Activated CD4-positive, alpha-beta memory T cell treated with anti-CD3 and anti-CD28 coated beads, Interleukin-2, amount 10 ng/mL, durations not matched to agents 7 days and 5 days (primary cell): Measurements from ENCODE around the gene ZNF33A. TPM values are rescaled to one million over a fixed set of nuclear protein-coding genes. Genes with fewer than 3 reads are reported as not detected.
"Not testable (repeated sequence)": the region's sequence is repeated elsewhere in the genome, so short reads cannot be mapped to it uniquely, and the experiment has no call there.

Source experiments
- CTCF ChIA-PET: fragments of 350-600 bp; sonication (Branson Sonifier 250); formaldehyde crosslinking; loops from one replicate; lab custom pipeline; 2021; ENCODE audit warnings: antibody characterized with exemption, inconsistent platforms; lab: Charles Lee
- POLR2A ChIA-PET: fragments of 350-600 bp; sonication (Branson Sonifier 250); formaldehyde crosslinking; loops from one replicate; lab custom pipeline; 2021; ENCODE audit warnings: antibody characterized with exemption; lab: Charles Lee
- DNase-seq: peaks from one replicate; pipeline ENCODE4 v3.0.0-alpha.2; 2020
- H3K27ac Mint-ChIP-seq: one replicate; pipeline ENCODE4 v1.8.0; 2021; ENCODE audit warnings: mild to moderate bottlenecking, mixed read lengths
- H3K27me3 Mint-ChIP-seq: one replicate; pipeline ENCODE4 v1.8.0; 2021; ENCODE audit warnings: mixed read lengths
- H3K36me3 Mint-ChIP-seq: one replicate; pipeline ENCODE4 v1.8.0; 2021; ENCODE audit warnings: low read depth, mixed read lengths
- H3K4me1 Mint-ChIP-seq: one replicate; pipeline ENCODE4 v1.8.0; 2021; ENCODE audit warnings: mixed read lengths
- H3K4me3 Mint-ChIP-seq: one replicate; pipeline ENCODE4 v1.8.0; 2021; ENCODE audit warnings: mild to moderate bottlenecking, mixed read lengths
- H3K9me3 Mint-ChIP-seq: one replicate; pipeline ENCODE4 v1.8.0; 2021; ENCODE audit warnings: mixed read lengths
- total RNA-seq, 2 experiments: library from RNA; stranded (reverse); gene quantifications; one replicate each; pipeline ENCODE4 v1.2.3, GENCODE V29; 2021

ZNF33A gene
- total RNA-seq, 2 experiments from 2014 or later, result 31.6 to 31.7 TPM

DNA sequence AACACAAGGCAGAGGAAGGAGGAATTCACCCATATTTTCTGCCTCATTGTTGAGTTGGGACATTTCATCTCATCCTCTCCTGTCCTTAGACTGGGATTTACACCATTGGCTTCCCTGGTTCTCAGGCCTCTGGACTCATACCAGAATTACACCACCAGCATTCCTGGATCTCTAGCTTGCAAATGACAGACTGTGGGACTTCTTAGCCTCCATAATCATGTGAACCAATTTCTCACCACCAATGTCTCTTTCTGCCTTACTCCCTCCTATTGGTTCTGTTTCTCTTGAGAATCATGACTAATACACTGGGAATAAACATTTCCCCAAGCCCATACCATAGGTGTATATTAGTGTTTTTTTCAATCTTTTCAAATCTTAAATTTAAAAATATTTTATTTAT is 2.9 kb upstream of the ZNF33A start:
- no peaks in the 10 kb centered on the region for H3K27me3 Mint-ChIP-seq
- H3K27ac Mint-ChIP-seq, result no peak overlapping the region
- H3K4me1 Mint-ChIP-seq, result peaks cover 22% of the 10 kb centered on the region
- H3K4me3 Mint-ChIP-seq, result no peak overlapping the region
- no peaks in the 10 kb centered on the region for H3K9me3 Mint-ChIP-seq
- POLR2A ChIA-PET, result interaction anchor here (1.3 kb wide), 1 partner anchor 31 kb away, joined by 4 read pairs; the partner anchor contains the start of gene ZNF25
- CTCF ChIA-PET, result interaction anchor here (0.6 kb wide), 1 partner anchor 71 kb away, joined by 3 read pairs; no protein-coding TSS in a partner anchor
- peaks cover 11% of the 10 kb centered on the region for H3K36me3 Mint-ChIP-seq
- DNase-seq, result no peak

DNA sequence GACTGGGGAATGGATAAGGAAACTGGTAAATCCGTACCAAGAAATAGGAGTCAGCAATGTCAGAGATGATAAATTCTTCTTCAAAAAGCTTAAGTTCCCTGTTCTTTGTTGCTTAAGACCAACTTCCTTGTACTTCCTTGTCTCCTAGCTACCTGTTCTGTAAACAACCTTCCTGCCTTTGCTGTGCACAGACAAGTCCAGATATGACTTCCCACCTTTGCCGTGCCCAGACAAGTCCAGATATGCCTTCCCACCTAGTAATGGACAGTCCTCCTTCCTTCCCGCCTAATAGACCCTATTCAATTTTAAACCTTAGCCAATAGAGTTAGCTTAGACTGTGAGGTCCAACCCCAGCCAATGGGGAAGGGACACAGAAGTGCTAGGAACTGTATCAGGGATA is 2.5 kb upstream of the ZNF33A start:
- no peaks in the 10 kb centered on the region for H3K9me3 Mint-ChIP-seq
- DNase-seq, result no peak
- peaks cover 24% of the 10 kb centered on the region for H3K4me1 Mint-ChIP-seq
- CTCF ChIA-PET, result interaction anchor here (0.6 kb wide), 1 partner anchor 70 kb away, joined by 3 read pairs; no protein-coding TSS in a partner anchor
- POLR2A ChIA-PET, result interaction anchor here (1.3 kb wide), 1 partner anchor 31 kb away, joined by 4 read pairs; the partner anchor contains the start of gene ZNF25
- no peak overlapping the region for H3K4me3 Mint-ChIP-seq
- no peaks in the 10 kb centered on the region for H3K27me3 Mint-ChIP-seq
- no peak overlapping the region for H3K27ac Mint-ChIP-seq
- peaks cover 14% of the 10 kb centered on the region for H3K36me3 Mint-ChIP-seq

DNA sequence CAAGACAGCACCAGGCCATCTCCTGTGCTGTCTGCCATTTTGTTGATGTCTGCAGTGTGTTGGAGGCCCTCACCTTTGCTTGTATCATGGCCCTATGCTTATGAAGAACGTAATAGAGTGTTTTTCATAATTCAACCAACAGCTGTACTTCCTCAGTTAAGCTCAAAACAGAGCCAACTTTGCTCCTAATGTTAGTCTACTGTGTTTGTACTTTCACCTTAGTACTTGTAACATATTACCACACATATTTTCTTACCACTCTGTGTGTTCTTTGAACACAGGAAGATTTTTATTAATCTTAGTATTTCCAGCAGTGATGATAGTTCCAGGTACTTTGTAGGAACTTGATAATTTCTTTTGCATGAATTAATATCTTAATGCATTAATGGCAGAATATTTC is 5.9 kb downstream of the ZNF33A start:
- H3K36me3 Mint-ChIP-seq, result peaks cover 82% of the 10 kb centered on the region
- CTCF ChIA-PET, result no interaction called here
- peaks cover 25% of the 10 kb centered on the region for H3K4me1 Mint-ChIP-seq
- no peak overlapping the region for H3K4me3 Mint-ChIP-seq
- no peaks in the 10 kb centered on the region for H3K27me3 Mint-ChIP-seq
- no peak overlapping the region for H3K27ac Mint-ChIP-seq
- POLR2A ChIA-PET, result interaction anchor here (1.3 kb wide), 1 partner anchor 39 kb away, joined by 3 read pairs; no protein-coding TSS in a partner anchor
- no peak for DNase-seq
- H3K9me3 Mint-ChIP-seq, result peaks cover 12% of the 10 kb centered on the region

DNA sequence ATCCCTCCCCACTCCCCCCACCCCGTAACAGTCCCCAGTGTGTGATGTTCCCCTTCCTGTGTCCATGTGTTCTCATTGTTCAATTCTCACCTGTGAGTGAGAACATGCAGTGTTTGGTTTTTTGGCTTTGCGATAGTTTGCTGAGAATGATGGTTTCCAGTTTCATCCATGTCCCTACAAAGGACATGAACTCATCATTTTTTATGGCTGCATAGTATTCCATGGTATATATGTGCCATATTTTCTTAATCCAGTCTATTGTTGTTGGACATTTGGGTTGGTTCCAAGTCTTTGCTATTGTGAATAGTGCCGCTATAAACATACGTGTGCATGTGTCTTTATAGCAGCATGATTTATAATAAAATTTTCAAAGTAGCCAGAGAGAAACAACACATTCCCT is 8.6 kb downstream of the ZNF33A start:
- H3K27me3 Mint-ChIP-seq, H3K4me3 Mint-ChIP-seq, DNase-seq, H3K27ac Mint-ChIP-seq, CTCF ChIA-PET: not testable (repeated sequence)
- H3K36me3 Mint-ChIP-seq, result peaks cover 97% of the 10 kb centered on the region
- peaks cover 12% of the 10 kb centered on the region for H3K9me3 Mint-ChIP-seq
- POLR2A ChIA-PET, result interaction anchor here (1.0 kb wide), 1 partner anchor 44 kb away, joined by 3 read pairs; no protein-coding TSS in a partner anchor
- peaks cover 15% of the 10 kb centered on the region for H3K4me1 Mint-ChIP-seq

DNA sequence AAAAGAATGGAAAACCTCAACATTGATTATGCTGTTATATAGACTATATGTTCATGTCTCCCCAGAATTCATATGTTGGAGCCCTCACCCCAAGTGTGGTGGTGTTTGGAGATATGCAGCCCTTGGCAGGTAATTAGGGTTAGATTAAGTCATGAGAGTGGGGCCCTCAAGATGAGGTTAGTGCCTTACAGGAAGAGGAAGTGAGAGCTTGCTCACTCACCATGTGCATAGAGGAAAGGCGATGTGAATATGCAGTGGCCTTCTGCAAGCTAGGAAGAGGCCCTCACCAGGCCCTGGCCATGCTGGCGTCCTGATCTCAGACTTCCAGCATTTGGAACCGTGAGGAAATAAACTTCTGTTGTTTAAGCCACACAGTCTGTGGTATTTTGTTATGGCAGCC is 14.8 kb downstream of the ZNF33A start:
- Mint-ChIP-seq H3K4me1 (peaks cover 42% of the 10 kb centered on the region), H3K27me3 (no peaks in the 10 kb centered on the region), H3K9me3 (peaks cover 26% of the 10 kb centered on the region), H3K36me3 (peaks cover 98% of the 10 kb centered on the region), H3K4me3 (no peak overlapping the region), H3K27ac (peak overlapping the region; percentile 65)
- DNase-seq, result no peak
- CTCF ChIA-PET, result no interaction called here
- POLR2A ChIA-PET, result interaction anchor here (1.0 kb wide), 1 partner anchor 15 kb away, joined by 3 read pairs; the partner anchor contains the start of gene ZNF33A

DNA sequence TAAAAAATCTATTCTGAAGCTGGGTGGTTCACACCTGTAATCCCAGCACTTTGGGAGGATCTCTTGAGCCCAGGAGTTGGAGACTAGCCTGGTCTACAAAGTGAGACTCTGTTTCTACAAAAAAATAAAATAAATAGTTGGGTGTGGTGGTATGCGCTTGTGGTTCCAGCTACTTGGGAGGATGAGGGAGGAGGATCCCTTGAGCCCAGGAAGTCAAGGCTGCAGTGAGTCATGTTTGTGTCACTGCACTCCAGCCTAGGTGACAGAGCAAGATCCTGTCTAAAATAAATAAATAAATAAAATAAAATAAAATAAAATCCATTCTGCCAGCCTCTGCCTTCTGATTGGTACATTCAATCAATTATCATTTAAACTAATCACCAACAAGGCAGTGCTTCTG is 17.5 kb downstream of the ZNF33A start:
- peaks cover 88% of the 10 kb centered on the region for H3K36me3 Mint-ChIP-seq
- H3K27me3 Mint-ChIP-seq, result no peaks in the 10 kb centered on the region
- CTCF ChIA-PET, result no interaction called here
- POLR2A ChIA-PET, result no interaction called here
- no peak overlapping the region for H3K4me3 Mint-ChIP-seq
- peak overlapping the region; percentile 58 for H3K27ac Mint-ChIP-seq
- peak; percentile 28 for DNase-seq
- H3K4me1 Mint-ChIP-seq, result peaks cover 45% of the 10 kb centered on the region
- H3K9me3 Mint-ChIP-seq, result peaks cover 32% of the 10 kb centered on the region

DNA sequence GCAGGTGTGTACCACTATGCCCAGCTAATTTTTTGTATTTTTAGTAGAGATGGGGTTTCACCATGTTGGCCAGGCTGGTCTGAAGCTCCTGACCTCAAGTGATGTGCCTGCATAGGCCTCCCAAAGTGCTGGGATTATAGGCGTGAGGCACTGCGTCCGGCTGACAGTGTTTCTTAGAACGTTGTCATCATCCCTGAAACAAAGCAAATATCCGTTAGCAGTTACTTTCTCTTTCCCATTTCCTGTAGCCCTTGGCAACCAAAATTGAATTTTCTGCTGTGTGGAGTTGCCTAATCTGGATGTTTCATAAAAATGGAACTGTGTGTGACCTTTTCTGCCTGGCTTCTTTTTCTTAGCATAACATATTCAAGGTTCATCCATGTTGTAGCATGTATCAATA is 22.4 kb downstream of the ZNF33A start:
- Mint-ChIP-seq H3K4me3 (no peak overlapping the region), H3K36me3 (peaks cover 85% of the 10 kb centered on the region), H3K4me1 (peaks cover 19% of the 10 kb centered on the region), H3K9me3 (peaks cover 17% of the 10 kb centered on the region), H3K27me3 (no peaks in the 10 kb centered on the region), H3K27ac (no peak overlapping the region)
- CTCF ChIA-PET, result no interaction called here
- POLR2A ChIA-PET, result no interaction called here
- no peak for DNase-seq

DNA sequence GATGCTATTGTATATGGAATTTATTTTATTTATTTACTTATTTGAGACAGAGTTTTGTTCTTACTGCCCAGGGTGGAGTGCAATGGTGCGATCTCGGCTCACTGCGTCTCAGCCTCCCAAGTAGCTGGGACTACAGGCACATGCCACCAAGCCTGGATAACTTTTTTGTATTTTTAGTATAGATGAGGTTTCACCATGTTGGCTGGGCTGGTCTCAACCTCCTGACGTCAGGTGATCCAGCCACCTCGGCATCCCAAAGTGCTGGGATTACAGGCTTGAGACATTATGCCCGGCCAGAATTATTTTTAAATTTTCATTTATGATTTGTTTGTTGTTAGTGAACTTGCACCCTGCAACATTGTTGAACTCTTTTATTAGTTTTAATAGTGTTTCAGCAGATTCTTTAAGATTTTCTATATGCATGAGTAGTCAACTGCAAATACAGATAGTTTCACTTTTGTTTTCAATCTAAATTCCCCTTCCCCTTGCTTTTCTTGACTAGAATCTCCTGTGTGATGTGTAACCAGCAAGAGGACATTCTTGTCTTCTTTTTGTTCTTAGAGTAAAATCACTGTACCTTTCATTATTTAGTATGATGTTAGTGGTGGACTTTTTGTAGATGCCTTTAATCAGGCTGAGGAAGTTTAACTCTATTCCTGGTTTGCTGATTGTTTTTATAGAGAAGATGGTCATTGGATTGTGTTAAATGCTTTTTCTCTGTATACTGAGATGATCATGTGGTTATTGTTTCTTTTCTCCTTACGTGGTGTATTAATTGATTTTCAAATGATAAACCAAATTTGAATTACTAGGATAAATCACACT is 27.8 kb downstream of the ZNF33A start:
- CTCF ChIA-PET, result no interaction called here
- Mint-ChIP-seq H3K27ac (peak overlapping the region; percentile 86), H3K36me3 (peaks cover 80% of the 10 kb centered on the region), H3K27me3 (no peaks in the 10 kb centered on the region), H3K9me3 (peaks cover 12% of the 10 kb centered on the region), H3K4me3 (peak overlapping the region; percentile 68), H3K4me1 (peaks cover 26% of the 10 kb centered on the region)
- POLR2A ChIA-PET, result interaction anchor here (0.9 kb wide), 1 partner anchor 57 kb away, joined by 4 read pairs; no protein-coding TSS in a partner anchor
- DNase-seq, result no peak

DNA sequence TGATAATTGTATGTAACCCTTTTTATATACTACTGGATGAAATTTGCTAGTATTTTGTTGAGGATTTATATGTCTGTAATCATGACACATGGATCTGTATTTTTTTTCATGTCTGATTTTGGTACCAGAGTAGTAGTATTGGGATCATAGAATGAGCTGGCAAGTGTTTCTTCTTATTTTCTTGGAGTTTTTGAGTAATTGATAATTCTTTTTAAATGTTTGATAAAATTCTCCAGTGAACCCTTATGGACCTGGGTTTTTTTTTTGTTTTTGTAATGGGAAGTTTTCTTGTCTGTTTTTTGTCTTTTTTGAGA is 28.4 kb downstream of the ZNF33A start:
- ChIA-PET CTCF (no interaction called here), POLR2A (no interaction called here)
- no peak for DNase-seq
- H3K9me3 Mint-ChIP-seq, result peaks cover 16% of the 10 kb centered on the region
- H3K4me1 Mint-ChIP-seq, result peaks cover 29% of the 10 kb centered on the region
- H3K4me3 Mint-ChIP-seq, result peak overlapping the region; percentile 68
- peaks cover 80% of the 10 kb centered on the region for H3K36me3 Mint-ChIP-seq
- H3K27ac Mint-ChIP-seq, result peak overlapping the region; percentile 86
- no peaks in the 10 kb centered on the region for H3K27me3 Mint-ChIP-seq

DNA sequence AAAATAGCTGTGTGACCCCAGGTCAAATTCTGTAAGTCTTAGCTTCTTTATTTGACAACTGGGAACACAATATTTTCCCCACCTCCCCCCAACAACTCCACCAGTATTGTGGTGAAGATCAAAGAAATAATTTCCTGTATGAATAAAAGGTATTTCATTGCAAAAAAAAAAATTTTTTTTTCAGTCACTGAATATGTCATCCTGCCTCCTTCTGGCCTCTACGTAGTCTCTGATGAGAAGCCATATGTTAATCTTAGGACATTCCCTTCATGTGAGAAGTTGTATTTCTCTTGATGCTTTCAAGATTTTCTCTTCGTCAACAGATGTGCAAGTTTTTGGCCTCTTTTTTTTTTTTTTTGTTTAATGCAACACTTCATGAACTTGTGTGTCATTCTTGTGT is 33.0 kb downstream of the ZNF33A start:
- Mint-ChIP-seq H3K4me1 (peaks cover 27% of the 10 kb centered on the region), H3K9me3 (peaks cover 31% of the 10 kb centered on the region), H3K36me3 (peaks cover 85% of the 10 kb centered on the region), H3K27ac (no peak overlapping the region), H3K4me3 (no peak overlapping the region), H3K27me3 (no peaks in the 10 kb centered on the region)
- DNase-seq, result no peak
- POLR2A ChIA-PET, result no interaction called here
- CTCF ChIA-PET, result no interaction called here

DNA sequence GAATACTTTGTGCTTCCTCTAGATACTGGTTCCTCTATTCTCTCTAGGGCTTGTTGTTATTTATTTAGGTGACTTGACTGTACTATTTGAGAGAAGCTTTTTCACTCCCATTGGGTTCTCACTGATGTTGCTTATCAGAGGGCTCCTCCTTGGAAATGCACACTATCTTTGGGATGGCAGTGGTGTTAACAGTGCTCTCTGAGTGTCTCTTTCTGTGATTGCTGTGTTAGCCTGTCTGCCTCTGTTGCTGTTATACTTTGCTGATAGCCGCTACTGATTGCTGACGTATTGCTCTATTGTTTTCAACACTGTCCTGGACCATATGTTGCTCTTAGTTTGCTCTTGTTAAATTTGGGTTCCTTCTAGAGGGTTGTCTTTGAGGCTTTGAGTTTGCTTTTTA is 34.7 kb downstream of the ZNF33A start:
- H3K27me3 Mint-ChIP-seq, result no peaks in the 10 kb centered on the region
- no peak for DNase-seq
- POLR2A ChIA-PET, result no interaction called here

DNA sequence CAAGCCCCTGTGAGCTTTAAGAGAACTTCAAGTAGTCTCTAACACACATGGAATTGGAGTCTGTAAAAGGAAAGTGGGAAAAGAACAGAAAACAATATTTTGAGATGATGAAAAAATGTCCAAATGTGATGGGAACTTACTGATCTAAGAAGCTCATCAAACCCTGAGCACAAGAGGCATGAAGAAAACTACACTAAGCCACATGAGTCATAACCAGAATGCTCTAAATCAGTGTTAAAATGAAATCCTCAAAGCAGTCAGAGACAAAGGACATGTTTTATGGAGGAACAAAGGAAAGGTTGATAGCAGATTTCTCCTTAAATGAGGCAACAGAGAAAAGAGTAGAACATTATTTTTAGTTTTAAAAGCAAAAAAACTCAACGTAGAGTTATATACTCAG is 37.2 kb downstream of the ZNF33A start:
- ChIA-PET POLR2A (no interaction called here), CTCF (no interaction called here)
- peaks cover 80% of the 10 kb centered on the region for H3K36me3 Mint-ChIP-seq
- no peak overlapping the region for H3K27ac Mint-ChIP-seq
- peaks cover 38% of the 10 kb centered on the region for H3K9me3 Mint-ChIP-seq
- DNase-seq, result no peak
- no peak overlapping the region for H3K4me3 Mint-ChIP-seq
- peaks cover 9% of the 10 kb centered on the region for H3K4me1 Mint-ChIP-seq
- no peaks in the 10 kb centered on the region for H3K27me3 Mint-ChIP-seq

More for the DNA sequence above, 34.7 kb downstream of the ZNF33A start:
- Mint-ChIP-seq H3K9me3 (peaks cover 31% of the 10 kb centered on the region), H3K27ac (no peak overlapping the region), H3K4me3 (no peak overlapping the region), H3K36me3 (peaks cover 81% of the 10 kb centered on the region), H3K4me1 (peaks cover 12% of the 10 kb centered on the region)
- CTCF ChIA-PET, result no interaction called here

DNA sequence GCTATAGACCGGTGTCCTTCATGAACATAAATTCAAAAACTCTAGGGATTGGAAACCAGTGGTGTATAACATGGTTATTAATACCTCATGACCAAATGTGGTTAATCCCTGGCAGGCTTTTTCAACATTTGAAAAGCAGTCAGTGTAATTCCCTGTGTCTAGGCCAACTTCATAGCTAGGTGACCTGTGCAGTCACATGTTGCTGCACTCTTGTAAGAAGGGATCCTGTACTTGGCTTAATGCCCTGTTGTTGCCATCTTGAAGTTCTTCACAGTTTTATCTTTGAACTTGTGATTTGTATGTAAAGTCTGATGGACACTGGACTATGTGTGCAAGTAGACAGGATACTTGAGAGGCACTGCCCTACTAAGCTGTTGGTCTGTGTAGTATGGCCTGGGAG is 39.7 kb downstream of the ZNF33A start:
- peaks cover 81% of the 10 kb centered on the region for H3K36me3 Mint-ChIP-seq
- POLR2A ChIA-PET, result no interaction called here
- no peak overlapping the region for H3K27ac Mint-ChIP-seq
- peaks cover 52% of the 10 kb centered on the region for H3K9me3 Mint-ChIP-seq
- H3K4me1 Mint-ChIP-seq, result peaks cover 4% of the 10 kb centered on the region
- no peaks in the 10 kb centered on the region for H3K27me3 Mint-ChIP-seq
- DNase-seq, result no peak
- CTCF ChIA-PET, result no interaction called here
- no peak overlapping the region for H3K4me3 Mint-ChIP-seq
